WTC11 (cell line): Measurements from ENCODE around the gene DCUN1D1.

Experiments
- CREM ChIP-seq: sonication (generic); formaldehyde crosslinking; IDR thresholded peaks from 2 replicates; pipeline ENCODE4 v1.8.1; 2022; ENCODE audit warnings: mild to moderate bottlenecking, missing genetic modification reagents, moderate library complexity
- ETV6 ChIP-seq: sonication (generic); formaldehyde crosslinking; IDR thresholded peaks from 2 replicates; pipeline ENCODE4 v1.8.1; 2022; ENCODE audit warnings: mild to moderate bottlenecking, missing genetic modification reagents
- IRF2 ChIP-seq: sonication (generic); formaldehyde crosslinking; IDR thresholded peaks from 2 replicates; pipeline ENCODE4 v1.8.0; 2022; ENCODE audit warnings: low read depth, missing genetic modification reagents, borderline replicate concordance
- RORB ChIP-seq: fragments of 250-450 bp; sonication (Bioruptor Pico); IDR thresholded peaks from 2 replicates; pipeline ENCODE4 v1.9.0; 2021; ENCODE audit warnings: mild to moderate bottlenecking
- SP1 ChIP-seq: sonication (generic); formaldehyde crosslinking; conservative IDR thresholded peaks from 2 replicates; pipeline ENCODE4 v1.8.1; 2022; ENCODE audit warnings: missing genetic modification reagents
- TCF7 ChIP-seq: sonication (generic); formaldehyde crosslinking; IDR thresholded peaks from 2 replicates; pipeline ENCODE4 v1.8.0; 2022; ENCODE audit warnings: mild to moderate bottlenecking, low read depth, missing genetic modification reagents, moderate library complexity
- ZNF138 ChIP-seq: sonication (generic); formaldehyde crosslinking; conservative IDR thresholded peaks from 2 replicates; pipeline ENCODE4 v1.8.1; 2022; ENCODE audit warnings: mild to moderate bottlenecking, moderate library complexity, missing genetic modification reagents
- ZNF263 ChIP-seq: sonication (generic); formaldehyde crosslinking; IDR thresholded peaks from 2 replicates; pipeline ENCODE4 v1.8.1; 2022; ENCODE audit warnings: low read depth, mild to moderate bottlenecking, moderate library complexity, missing genetic modification reagents
- TF ChIP-seq, protein P1 (sequence below): fragments of 200-600 bp; IDR thresholded peaks from 2 replicates; pipeline ENCODE4 v1.8.0; 2022; ENCODE audit warnings: antibody characterized with exemption
- TF ChIP-seq, protein P2 (sequence below): sonication (generic); formaldehyde crosslinking; IDR thresholded peaks from 2 replicates; pipeline ENCODE4 v1.8.1; 2022; ENCODE audit warnings: low read depth, missing genetic modification reagents, borderline replicate concordance
- TF ChIP-seq, protein P3 (sequence below): sonication (generic); formaldehyde crosslinking; conservative IDR thresholded peaks from 2 replicates; pipeline ENCODE4 v1.8.1; 2022; ENCODE audit warnings: mild to moderate bottlenecking, missing genetic modification reagents
- TF ChIP-seq, protein P4 (sequence below): sonication (generic); formaldehyde crosslinking; IDR thresholded peaks from 2 replicates; pipeline ENCODE4 v1.8.1; 2023; ENCODE audit warnings: mild to moderate bottlenecking, missing genetic modification reagents, borderline replicate concordance
- TF ChIP-seq, protein P5 (sequence below): sonication (generic); formaldehyde crosslinking; IDR thresholded peaks from 2 replicates; pipeline ENCODE4 v1.8.1; 2023; ENCODE audit warnings: mild to moderate bottlenecking, missing genetic modification reagents, moderate library complexity
- TF ChIP-seq, protein P6 (sequence below): sonication (generic); formaldehyde crosslinking; conservative IDR thresholded peaks from 2 replicates; pipeline ENCODE4 v1.8.1; 2023; ENCODE audit warnings: mild to moderate bottlenecking, low read depth, missing genetic modification reagents, moderate library complexity

DNA sequence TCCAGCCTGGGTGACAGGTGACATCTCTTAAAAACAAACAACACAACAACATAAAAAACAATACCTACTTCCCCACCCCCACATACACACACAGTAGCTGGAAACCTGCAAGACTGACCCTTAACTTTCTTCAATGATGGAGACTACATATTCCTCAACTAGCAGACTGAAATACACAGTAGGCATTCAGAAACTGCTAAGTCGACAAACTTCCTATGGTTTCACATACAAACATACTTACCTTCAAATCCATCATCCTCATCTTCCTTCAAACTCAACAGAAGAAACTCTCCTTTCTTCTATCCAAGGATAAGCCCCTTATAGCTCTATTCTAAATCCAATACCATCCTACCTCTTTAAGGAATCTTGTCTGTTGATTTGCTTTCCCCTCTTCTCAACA, 30.6 kb downstream of the DCUN1D1 start:
- TF ChIP-seq, protein P1, sequence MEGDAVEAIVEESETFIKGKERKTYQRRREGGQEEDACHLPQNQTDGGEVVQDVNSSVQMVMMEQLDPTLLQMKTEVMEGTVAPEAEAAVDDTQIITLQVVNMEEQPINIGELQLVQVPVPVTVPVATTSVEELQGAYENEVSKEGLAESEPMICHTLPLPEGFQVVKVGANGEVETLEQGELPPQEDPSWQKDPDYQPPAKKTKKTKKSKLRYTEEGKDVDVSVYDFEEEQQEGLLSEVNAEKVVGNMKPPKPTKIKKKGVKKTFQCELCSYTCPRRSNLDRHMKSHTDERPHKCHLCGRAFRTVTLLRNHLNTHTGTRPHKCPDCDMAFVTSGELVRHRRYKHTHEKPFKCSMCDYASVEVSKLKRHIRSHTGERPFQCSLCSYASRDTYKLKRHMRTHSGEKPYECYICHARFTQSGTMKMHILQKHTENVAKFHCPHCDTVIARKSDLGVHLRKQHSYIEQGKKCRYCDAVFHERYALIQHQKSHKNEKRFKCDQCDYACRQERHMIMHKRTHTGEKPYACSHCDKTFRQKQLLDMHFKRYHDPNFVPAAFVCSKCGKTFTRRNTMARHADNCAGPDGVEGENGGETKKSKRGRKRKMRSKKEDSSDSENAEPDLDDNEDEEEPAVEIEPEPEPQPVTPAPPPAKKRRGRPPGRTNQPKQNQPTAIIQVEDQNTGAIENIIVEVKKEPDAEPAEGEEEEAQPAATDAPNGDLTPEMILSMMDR = no peak
- TF ChIP-seq, protein P2, sequence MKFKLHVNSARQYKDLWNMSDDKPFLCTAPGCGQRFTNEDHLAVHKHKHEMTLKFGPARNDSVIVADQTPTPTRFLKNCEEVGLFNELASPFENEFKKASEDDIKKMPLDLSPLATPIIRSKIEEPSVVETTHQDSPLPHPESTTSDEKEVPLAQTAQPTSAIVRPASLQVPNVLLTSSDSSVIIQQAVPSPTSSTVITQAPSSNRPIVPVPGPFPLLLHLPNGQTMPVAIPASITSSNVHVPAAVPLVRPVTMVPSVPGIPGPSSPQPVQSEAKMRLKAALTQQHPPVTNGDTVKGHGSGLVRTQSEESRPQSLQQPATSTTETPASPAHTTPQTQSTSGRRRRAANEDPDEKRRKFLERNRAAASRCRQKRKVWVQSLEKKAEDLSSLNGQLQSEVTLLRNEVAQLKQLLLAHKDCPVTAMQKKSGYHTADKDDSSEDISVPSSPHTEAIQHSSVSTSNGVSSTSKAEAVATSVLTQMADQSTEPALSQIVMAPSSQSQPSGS (CRISPR knock-in tag) = no peak
- TF ChIP-seq, protein P3, sequence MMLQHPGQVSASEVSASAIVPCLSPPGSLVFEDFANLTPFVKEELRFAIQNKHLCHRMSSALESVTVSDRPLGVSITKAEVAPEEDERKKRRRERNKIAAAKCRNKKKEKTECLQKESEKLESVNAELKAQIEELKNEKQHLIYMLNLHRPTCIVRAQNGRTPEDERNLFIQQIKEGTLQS (CRISPR knock-in tag) = no peak
- TF ChIP-seq, protein P4, sequence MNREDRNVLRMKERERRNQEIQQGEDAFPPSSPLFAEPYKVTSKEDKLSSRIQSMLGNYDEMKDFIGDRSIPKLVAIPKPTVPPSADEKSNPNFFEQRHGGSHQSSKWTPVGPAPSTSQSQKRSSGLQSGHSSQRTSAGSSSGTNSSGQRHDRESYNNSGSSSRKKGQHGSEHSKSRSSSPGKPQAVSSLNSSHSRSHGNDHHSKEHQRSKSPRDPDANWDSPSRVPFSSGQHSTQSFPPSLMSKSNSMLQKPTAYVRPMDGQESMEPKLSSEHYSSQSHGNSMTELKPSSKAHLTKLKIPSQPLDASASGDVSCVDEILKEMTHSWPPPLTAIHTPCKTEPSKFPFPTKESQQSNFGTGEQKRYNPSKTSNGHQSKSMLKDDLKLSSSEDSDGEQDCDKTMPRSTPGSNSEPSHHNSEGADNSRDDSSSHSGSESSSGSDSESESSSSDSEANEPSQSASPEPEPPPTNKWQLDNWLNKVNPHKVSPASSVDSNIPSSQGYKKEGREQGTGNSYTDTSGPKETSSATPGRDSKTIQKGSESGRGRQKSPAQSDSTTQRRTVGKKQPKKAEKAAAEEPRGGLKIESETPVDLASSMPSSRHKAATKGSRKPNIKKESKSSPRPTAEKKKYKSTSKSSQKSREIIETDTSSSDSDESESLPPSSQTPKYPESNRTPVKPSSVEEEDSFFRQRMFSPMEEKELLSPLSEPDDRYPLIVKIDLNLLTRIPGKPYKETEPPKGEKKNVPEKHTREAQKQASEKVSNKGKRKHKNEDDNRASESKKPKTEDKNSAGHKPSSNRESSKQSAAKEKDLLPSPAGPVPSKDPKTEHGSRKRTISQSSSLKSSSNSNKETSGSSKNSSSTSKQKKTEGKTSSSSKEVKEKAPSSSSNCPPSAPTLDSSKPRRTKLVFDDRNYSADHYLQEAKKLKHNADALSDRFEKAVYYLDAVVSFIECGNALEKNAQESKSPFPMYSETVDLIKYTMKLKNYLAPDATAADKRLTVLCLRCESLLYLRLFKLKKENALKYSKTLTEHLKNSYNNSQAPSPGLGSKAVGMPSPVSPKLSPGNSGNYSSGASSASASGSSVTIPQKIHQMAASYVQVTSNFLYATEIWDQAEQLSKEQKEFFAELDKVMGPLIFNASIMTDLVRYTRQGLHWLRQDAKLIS (CRISPR knock-in tag) = no peak
- TF ChIP-seq SP1 (CRISPR knock-in tag) (no peak), ZNF263 (no peak), ZNF138 (CRISPR knock-in tag) (no peak), CREM (CRISPR knock-in tag) (no peak), TCF7 (CRISPR knock-in tag) (no peak), RORB (CRISPR knock-in tag) (no peak), IRF2 (CRISPR knock-in tag) (no peak), ETV6 (CRISPR knock-in tag) (no peak)
- TF ChIP-seq, protein P5, sequence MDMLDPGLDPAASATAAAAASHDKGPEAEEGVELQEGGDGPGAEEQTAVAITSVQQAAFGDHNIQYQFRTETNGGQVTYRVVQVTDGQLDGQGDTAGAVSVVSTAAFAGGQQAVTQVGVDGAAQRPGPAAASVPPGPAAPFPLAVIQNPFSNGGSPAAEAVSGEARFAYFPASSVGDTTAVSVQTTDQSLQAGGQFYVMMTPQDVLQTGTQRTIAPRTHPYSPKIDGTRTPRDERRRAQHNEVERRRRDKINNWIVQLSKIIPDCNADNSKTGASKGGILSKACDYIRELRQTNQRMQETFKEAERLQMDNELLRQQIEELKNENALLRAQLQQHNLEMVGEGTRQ (CRISPR knock-in tag) = no peak
- TF ChIP-seq, protein P6, sequence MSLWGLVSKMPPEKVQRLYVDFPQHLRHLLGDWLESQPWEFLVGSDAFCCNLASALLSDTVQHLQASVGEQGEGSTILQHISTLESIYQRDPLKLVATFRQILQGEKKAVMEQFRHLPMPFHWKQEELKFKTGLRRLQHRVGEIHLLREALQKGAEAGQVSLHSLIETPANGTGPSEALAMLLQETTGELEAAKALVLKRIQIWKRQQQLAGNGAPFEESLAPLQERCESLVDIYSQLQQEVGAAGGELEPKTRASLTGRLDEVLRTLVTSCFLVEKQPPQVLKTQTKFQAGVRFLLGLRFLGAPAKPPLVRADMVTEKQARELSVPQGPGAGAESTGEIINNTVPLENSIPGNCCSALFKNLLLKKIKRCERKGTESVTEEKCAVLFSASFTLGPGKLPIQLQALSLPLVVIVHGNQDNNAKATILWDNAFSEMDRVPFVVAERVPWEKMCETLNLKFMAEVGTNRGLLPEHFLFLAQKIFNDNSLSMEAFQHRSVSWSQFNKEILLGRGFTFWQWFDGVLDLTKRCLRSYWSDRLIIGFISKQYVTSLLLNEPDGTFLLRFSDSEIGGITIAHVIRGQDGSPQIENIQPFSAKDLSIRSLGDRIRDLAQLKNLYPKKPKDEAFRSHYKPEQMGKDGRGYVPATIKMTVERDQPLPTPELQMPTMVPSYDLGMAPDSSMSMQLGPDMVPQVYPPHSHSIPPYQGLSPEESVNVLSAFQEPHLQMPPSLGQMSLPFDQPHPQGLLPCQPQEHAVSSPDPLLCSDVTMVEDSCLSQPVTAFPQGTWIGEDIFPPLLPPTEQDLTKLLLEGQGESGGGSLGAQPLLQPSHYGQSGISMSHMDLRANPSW (CRISPR knock-in tag) = no peak
